ENCODE results near the gene CENPM. TPM values are rescaled to one million over a fixed set of nuclear protein-coding genes. Genes with fewer than 3 reads are reported as not detected.

Gene CENPM
- total and polyA plus RNA-seq, 9 of the 15 experiments (the other 6 are each of a cell fraction or from before 2014, with no cell fraction given), result 11.3 to 67.7 (median 32.3) TPM

- BruUV-seq (replicated peaks), result no TSS peak
- Histone ChIP-seq H4K20me1 (replicated peaks; ENCODE audit: control insufficient read depth, insufficient read depth, low read length) (no peaks in the 10 kb centered on the region), H3K9me1 (ENCODE audit: control insufficient read depth, insufficient read depth, low read length) (no peaks in the 10 kb centered on the region), H3K4me3 (no peak overlapping the region), H3K4me1 (replicated peaks in 1 of 2; ENCODE audit: control insufficient read depth in 2 of 2, insufficient read depth in 2 of 2, low read length in 2 of 2) (peaks cover 0 to 11% of the 10 kb centered on the region in 2 experiments; a peak in 2 of 5 replicates), H3K27ac (ENCODE audit: extremely low read depth, low read depth, low read length) (no peak overlapping the region), H3K9ac (ENCODE audit: insufficient read depth in 1 of 2, low read depth in 2 of 2, low read length in 2 of 2) (no peak overlapping the region; a peak in 1 of 4 replicates), H2AFZ (ENCODE audit: low read depth, low read length) (no peak overlapping the region), H3K9me3 (replicated peaks; ENCODE audit: control insufficient read depth, insufficient read depth, low read depth, low read length) (no peaks in the 10 kb centered on the region), H3K36me3 (ENCODE audit: control insufficient read depth, insufficient read depth, low read length) (no peaks in the 10 kb centered on the region), H3K4me2 (ENCODE audit: insufficient read depth, low read length) (no peak overlapping the region), H3K27me3 (ENCODE audit: control insufficient read depth in 2 of 2, insufficient read depth in 2 of 2, low read length in 2 of 2) (peaks cover 9 to 61% of the 10 kb centered on the region in 2 experiments; a peak in 4 of 5 replicates), H3K79me2 (ENCODE audit: control insufficient read depth, insufficient read depth, low read length) (no peaks in the 10 kb centered on the region)
- FAIRE-seq (no peak), DNase-seq (ENCODE audit: extremely low read depth in 1 of 4, low spot score in 3 of 4) (no peak), ATAC-seq (no peak)
- 13% methylated on average over 31 of the region's 46 CpGs for WGBS (ENCODE audit: insufficient coverage, low coverage, missing lambda C conversion rate)
- ChIA-PET POLR2A (interaction anchor here (0.6 kb wide), 1 partner anchor 126 kb away, joined by 3 read pairs; no protein-coding TSS in a partner anchor), CTCF (ENCODE audit: low intra/inter-chr PET ratio) (no interaction called here)
- in situ Hi-C loops (cut with MboI) (no loop called here), intact Hi-C loops (cut with micrococcal nuclease) (no loop called here)
- TF ChIP-seq ZNF699 (CRISPR knock-in tag; IDR thresholded peaks at IDR 0.05; ENCODE audit: insufficient replicate concordance) (no peak), ZNF445 (CRISPR knock-in tag; IDR thresholded peaks at IDR 0.05; ENCODE audit: low read depth) (no peak), PYGO2 (tag; IDR thresholded peaks at IDR 0.05) (no peak), ZBTB17 (CRISPR knock-in tag; IDR thresholded peaks at IDR 0.05) (no peak), SIX5 (IDR thresholded peaks at IDR 0.05; ENCODE audit: borderline replicate concordance in 1 of 2, insufficient read depth in 1 of 2, low read depth in 1 of 2, low read length in 2 of 2) (no peak), ZBTB43 (CRISPR knock-in tag; IDR thresholded peaks at IDR 0.05) (no peak), SNAPC5 (CRISPR knock-in tag; IDR thresholded peaks at IDR 0.05) (no peak), YY1 (IDR thresholded peaks at IDR 0.05; ENCODE audit: borderline replicate concordance in 1 of 3, control insufficient read depth in 1 of 3, extremely low read depth in 1 of 3, insufficient read depth in 3 of 3, insufficient read length in 1 of 3, insufficient replicate concordance in 2 of 3, low read depth in 1 of 3, low read length in 2 of 3) (no peak), PTBP1 (IDR thresholded peaks at IDR 0.05; ENCODE audit: low read depth, low read length) (no peak), REST (IDR thresholded peaks at IDR 0.05; ENCODE audit: borderline replicate concordance) (no peak), REST (CRISPR knock-in tag; IDR thresholded peaks at IDR 0.05; ENCODE audit: low read depth) (no peak), E2F3 (CRISPR knock-in tag; IDR thresholded peaks at IDR 0.05) (no peak)
These were observed 30.1 kb upstream of the CENPM start for GRCh38 chr22:41976961-41977566.

Data from K562 (cell line).